Left cardiac atrium (tissue), 4 donors: ENCODE results near the gene RASGEF1B. TPM values are rescaled to one million over a fixed set of nuclear protein-coding genes. Genes with fewer than 3 reads are reported as not detected.
A peak's percentile ranks its signal among the peaks of the same experiment; 100 is the strongest.
"Not testable (repeated sequence)": the region's sequence is repeated elsewhere in the genome, so short reads cannot be mapped to it uniquely, and the experiment has no call there.

Source experiments
- ATAC-seq, 2 donors: fragments of 200-7000 bp; cut with Tn5 transposase; one replicate each; pipeline ENCODE4 v1.9.1; 2020; ENCODE audit warnings: mild to moderate bottlenecking in 2 of 2, moderate library complexity in 2 of 2
- DNase-seq: peaks from one replicate; pipeline ENCODE4 v3.0.0-alpha.2; 2020
- intact Hi-C, 2 donors: fragments of 100-400 bp; cut with DNase I; formaldehyde crosslinking; loops; one replicate each; pipeline versions ENCODE4 v1.14.1 to v1.15.1; 2022 to 2023
- total RNA-seq, 2 donors: library from RNA; stranded (reverse); fragmentation: NEBNext Ultra II Directional; extraction: Animal tissue kit (Norgen Biotek cat#: 25700); gene quantifications; one replicate each; pipeline ENCODE4 v1.2.1, GENCODE V29; 2021
- donor health status: DM: no; HTN: yes; CAD: no.
- donor health status: DM: no; HTN: yes; CAD: no; lungs with severe emphysema.
- donor health status: DM: yes; HTN: yes; CAD: no.
- donor health status: Dilated cardiomyopathy.

RASGEF1B gene
- total RNA-seq, 2 donors from 2014 or later = 6.8 to 7.8 TPM

GRCh38 chr4:81412946-81413495 is 58.7 kb downstream of the RASGEF1B start:
- intact Hi-C loops = no loop called here
- ATAC-seq (no peak), DNase-seq (no peak)

GRCh38 chr4:81410680-81411079 is 61.0 kb downstream of the RASGEF1B start:
- no peak for ATAC-seq
- intact Hi-C loops = no loop called here
- no peak for DNase-seq

GRCh38 chr4:81409836-81410235 is 61.9 kb downstream of the RASGEF1B start:
- no peak for ATAC-seq
- intact Hi-C loops = loop anchor here (2.0 to 5.0 kb wide), 4 partner anchors 432 to 859 kb away; no protein-coding TSS in a partner anchor

DNA sequence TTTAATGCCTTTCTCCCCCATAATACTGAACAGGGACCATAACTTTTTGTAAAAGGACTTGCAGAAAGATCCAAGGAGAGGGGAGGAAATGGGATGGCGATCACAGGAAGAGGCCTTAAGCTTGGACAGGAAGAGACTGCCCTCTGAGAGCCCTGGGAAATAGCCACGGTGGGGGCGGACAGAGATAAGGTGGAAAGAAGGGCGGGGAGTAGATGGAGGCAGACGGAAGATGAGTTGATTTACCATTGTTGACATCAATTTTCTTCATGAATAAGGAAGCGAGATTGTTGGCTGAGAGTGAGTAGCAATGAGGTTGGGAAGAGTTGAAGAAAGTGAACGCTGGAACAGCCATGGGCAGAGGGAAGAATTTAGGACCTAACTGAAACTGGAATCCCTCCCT is 63.4 kb downstream of the RASGEF1B start:
- no peak for ATAC-seq
- intact Hi-C loops = loop anchor here (2.0 to 5.0 kb wide), 4 partner anchors 434 to 860 kb away; no protein-coding TSS in a partner anchor
- DNase-seq = no peak

More at GRCh38 chr4:81409836-81410235, 61.9 kb downstream of the RASGEF1B start:
- DNase-seq = no peak

DNA sequence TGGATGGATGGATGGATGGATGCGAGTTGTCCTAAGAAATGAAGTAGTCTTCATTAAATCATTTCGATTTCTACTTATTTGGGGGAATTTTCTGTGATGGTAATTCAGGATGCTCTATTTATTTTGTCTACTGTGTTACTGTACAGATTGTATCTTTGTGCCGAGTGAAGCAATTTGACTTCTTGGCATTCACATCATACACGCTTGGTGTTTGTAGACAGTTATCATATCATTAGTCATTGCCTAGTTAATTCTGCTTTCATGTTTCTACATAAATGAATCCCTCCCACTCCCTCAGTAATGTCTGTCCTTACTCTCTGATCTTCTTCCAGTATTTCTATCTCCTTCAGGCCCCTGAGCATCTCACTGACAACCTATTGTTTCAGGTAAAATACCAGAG is 64.0 kb downstream of the RASGEF1B start:
- DNase-seq (no peak), ATAC-seq (no peak)
- intact Hi-C loops = loop anchor here (2.0 to 5.0 kb wide), 5 partner anchors 435 to 861 kb away; no protein-coding TSS in a partner anchor

DNA sequence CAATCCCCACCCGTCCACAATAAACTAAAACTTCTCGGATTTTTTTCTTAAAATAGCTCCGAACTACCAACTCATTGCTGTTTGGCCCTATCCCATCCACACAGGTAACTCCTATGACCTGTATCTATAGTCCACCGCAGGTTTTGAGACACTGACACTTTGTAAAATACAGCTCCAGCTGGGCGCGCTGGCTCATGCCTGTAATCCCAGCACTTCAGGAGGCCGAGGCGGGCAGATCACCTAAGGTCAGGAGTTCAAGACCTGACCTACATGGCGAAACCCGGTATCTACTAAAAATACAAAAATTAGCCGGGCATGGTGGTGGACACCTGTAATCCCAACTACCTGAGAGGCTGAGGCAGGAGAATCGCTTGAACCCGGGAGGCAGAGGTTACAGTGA is 65.2 kb downstream of the RASGEF1B start:
- ATAC-seq, DNase-seq: not testable (repeated sequence)
- intact Hi-C loops = loop anchor here (2.0 to 5.0 kb wide), 4 partner anchors 436 to 796 kb away; no protein-coding TSS in a partner anchor

- ATAC-seq (peak; percentile 85 to 92), DNase-seq (no peak)
- intact Hi-C loops = loop anchor here (2.0 to 5.0 kb wide), 4 partner anchors 436 to 797 kb away; no protein-coding TSS in a partner anchor
These were observed 65.8 kb downstream of the RASGEF1B start for GRCh38 chr4:81405900-81406401.

DNA sequence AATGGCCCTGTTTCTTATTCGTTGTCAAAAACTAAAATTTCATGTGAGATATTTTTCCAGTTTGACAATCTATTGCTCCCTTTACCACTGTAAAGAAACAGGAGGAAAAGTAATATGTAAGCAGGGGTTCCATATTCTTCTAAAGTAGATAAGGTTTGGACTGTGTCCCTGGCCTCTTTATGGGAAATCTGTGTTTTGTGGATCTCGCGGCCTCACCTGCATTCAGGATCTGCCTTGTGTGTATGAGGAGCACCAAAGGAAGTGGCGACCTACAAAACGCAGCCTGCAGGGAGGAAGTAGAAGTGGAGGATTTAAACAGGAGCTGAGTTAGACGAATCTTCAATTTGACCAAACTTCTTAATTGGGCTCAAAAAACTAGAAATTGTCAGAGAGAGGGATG is 67.0 kb downstream of the RASGEF1B start:
- intact Hi-C loops = loop anchor here (5.0 kb wide), 3 partner anchors 438 to 798 kb away; no protein-coding TSS in a partner anchor
- DNase-seq (no peak), ATAC-seq (no peak)

DNA sequence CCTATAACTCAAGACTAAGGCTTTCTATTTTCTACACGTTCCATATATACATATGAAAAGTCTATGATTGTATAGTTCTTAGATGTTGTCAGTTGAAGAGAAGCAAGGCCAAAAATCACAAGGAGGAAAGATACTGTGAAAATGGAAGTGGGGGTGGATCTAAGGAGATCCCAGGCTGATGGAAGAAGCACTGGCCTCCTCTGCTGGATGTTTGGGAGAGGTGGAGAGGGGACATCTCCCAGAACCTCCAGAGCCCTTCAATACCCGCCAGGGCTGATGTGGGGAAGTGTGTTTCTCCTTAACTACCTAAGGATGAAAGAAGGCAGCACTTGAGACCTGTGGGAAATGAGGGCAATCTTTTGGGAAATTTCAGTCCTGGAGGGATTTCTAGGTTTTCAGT is 67.4 kb downstream of the RASGEF1B start:
- no peak for ATAC-seq
- intact Hi-C loops = no loop called here

DNA sequence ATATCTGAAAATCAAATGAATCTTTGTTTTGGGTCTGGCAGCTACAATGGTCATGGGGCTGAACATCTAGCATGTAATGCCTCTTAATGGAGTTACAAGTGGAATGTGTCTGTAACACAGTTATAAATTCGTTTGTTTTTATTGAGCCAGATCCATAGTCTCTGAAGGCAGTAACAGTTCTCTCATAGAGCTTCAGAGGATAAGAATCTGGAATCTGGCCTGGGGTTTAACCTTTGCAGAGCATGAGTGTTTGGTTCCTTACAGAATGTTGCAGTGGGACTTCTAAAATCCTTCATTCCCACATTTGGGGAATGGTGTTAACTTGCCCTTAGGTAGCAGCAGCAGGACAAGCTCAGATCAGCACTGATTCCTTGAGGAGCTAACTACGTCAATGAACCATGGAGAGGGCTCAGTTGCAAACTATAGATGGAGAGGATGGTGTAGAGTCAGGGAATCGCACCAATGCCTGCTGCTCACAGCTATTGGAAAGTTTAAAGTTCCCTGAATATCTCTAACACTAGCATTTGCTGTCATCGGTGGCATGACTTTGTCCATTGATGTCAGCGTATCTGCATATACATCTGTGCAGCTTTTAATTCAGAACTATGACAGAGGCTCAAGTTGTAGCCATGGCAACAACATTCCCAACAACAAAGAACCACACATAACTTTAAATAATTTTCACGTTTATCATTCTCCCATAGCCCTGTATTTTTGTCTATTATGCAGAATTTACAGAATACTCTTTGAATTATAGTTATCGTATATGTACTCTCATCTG is 72.2 kb downstream of the RASGEF1B start:
- no peak for DNase-seq
- ATAC-seq = no peak
- intact Hi-C loops = no loop called here

More for the DNA sequence above, 67.4 kb downstream of the RASGEF1B start:
- DNase-seq = no peak

- intact Hi-C loops = no loop called here
- ATAC-seq (no peak), DNase-seq (no peak)
These were observed 73.3 kb downstream of the RASGEF1B start for GRCh38 chr4:81398379-81398778.

DNA sequence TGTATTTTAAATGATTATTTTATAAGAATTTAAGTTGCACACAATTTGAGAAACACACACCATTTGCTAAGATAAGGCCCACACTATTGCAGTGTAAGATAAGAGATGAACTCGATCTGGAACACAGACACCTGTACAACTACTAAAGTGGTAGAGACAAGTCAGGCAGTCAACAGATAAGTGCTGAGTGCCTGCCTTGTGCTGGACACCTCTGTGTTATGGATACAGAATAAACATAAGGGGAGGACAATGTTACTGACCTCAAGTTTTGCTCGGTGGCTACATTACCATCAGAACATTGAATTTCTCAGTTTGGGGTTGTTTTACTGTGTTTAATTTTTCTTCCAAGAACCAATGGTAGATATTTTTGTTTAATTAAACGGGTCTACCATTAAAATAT is 74.1 kb downstream of the RASGEF1B start:
- peak in 1 of 2 donors; percentile 74 for ATAC-seq
- intact Hi-C loops = no loop called here
- DNase-seq = no peak

DNA sequence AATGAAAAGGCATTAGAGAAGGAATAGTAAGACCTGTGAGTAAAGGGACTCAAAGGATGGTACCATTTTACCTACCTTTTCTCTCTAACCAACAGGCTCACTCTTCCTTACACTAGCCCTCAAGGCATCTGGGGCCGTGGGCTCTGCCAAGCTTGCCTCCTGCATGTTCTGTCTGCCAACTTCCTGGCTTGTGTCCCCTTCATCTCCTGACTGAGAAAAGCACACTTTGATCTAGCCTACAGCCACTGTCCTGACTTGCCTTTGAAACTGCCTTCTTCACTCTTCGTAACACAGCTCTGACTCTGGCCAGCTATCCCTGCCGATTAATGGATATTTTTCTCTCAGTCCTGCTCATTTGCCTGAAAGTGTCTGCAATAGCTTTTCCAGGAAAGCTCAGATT is 76.5 kb downstream of the RASGEF1B start:
- intact Hi-C loops = no loop called here
- no peak for DNase-seq
- ATAC-seq = peak in 1 of 2 donors; percentile 42

DNA sequence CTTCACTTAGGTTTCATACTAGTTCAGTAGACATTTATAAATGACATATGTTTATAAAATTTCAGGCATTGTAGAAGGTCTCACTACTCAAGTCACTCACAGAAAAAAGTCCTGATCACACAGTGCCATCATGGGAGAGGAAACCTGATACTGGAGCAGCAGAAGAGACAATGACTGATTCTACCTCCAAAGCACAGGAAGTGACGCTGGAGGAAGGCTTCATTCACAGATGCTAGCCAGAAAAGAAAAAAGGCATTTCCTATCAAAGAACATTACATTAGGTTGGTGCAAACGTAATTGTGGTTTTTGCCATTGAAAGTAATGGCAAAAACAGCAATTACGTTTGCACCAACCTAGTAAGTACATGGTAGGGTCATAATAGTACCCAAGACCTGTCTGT is 79.5 kb downstream of the RASGEF1B start:
- intact Hi-C loops = no loop called here
- ATAC-seq (no peak), DNase-seq (no peak)

GRCh38 chr4:81389720-81390119 is 82.0 kb downstream of the RASGEF1B start:
- ATAC-seq = peak in 1 of 2 donors; percentile 77
- intact Hi-C loops = no loop called here
- peak; percentile 22 for DNase-seq

DNA sequence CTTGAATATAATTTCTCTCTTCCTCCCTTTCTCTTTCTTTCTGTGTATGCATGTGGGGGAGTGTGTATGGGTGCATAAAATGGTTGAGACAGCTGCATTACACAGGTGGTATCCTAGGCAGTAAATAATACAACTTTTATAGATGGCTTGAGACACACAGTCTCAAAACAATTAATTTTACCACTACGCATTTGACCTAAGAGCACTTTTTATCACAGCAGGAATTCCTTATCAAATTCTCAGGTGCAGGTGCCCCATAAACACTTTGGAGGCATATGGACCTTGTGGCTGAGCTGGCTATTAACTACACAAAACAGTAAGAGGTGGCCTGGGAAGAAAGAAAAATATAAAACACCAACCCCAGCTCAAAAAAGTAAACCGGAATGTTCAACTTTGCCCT is 91.3 kb downstream of the RASGEF1B start:
- no peak for DNase-seq
- no peak for ATAC-seq
- intact Hi-C loops = no loop called here

DNA sequence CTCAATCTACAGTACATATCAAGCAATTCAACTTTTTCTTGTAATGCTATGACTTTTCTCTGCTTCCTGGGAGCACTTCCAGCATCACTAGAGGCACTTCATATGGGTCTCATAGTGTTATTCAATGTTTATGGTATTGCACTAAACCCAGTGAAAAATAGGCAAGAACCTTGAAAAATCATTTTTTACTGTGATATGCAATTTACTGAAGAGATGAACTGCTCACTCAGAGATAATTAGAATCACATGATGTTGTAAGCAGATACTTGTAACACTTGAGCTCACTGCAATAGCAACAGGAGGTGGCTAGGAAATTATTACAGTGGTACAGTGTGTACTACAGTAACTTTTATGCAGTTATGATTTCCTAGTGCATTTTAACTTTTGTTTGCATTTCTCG is 93.3 kb downstream of the RASGEF1B start:
- DNase-seq (no peak), ATAC-seq (no peak)
- intact Hi-C loops = no loop called here

DNA sequence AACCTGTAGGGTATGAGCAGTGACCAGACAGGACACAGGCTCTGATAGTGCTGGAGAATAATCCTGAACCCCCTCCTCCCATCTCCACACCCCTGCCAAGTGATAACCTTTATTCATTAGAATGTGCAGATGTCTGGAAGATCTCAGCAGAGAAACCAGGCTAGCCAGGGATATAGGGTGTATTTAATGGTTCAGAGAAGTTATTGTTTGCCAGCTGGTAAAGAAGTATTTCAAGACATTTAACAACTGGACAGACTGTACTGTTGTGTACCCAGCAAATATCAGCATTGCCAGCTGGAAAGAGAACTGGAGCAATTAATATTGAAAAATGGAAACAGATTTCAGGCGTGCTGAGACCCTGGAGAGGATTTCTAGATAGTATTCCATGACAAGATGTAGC is 94.5 kb downstream of the RASGEF1B start:
- DNase-seq (no peak), ATAC-seq (no peak)
- intact Hi-C loops = no loop called here

DNA sequence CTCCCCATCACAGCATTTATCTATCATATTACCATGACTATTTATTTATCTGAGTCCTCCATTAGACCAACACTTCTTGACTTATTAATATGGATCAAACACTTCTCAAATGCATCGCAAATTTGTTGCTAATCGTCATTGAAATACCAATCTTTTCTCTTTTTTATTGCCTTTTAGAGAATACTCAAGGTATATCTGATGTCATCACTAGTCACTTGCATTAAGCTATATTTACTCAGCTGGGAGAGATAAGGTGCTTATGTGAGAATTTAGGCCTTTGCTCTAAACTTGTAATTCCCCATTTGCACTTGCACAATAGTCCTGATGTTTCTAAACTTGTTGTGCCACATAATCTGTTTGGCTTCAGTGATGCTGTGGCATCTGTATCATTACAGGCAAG is 95.0 kb downstream of the RASGEF1B start:
- ATAC-seq = no peak
- no peak for DNase-seq
- intact Hi-C loops = no loop called here
